IPS DF 4.7 (cell line): ENCODE measurements around the gene RLN3.

Source experiments
- DNase-seq: peaks from one replicate; pipeline ENCODE4 v3.0.0-alpha.2; 2013; ENCODE audit warnings: low spot score; ENCODE audit errors: extremely low read depth

The RLN3 gene

GRCh38 chr19:14054099-14054498 lies 26.2 kb downstream of the RLN3 start:
- DNase-seq = no peak

DNA sequence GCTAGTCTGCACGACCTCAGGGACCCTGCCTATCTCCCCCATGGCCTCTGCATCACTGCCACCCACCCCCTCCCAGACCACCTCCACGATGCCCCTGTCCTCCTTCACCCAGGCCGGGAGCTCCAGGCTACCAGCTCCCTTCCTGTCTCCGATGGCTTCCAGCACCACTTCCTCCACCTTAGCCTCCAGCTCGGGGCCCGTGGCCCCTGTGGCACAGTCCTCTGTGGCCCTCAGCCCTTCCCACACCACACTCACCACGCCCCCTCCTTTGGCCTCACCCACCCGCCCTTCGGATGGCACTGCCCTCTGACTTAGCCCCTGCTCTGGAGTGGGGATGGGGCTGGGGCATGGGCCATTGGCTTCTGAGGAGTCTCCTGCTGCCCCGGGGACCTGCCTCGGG lies 26.8 kb downstream of the RLN3 start:
- no peak for DNase-seq

DNA sequence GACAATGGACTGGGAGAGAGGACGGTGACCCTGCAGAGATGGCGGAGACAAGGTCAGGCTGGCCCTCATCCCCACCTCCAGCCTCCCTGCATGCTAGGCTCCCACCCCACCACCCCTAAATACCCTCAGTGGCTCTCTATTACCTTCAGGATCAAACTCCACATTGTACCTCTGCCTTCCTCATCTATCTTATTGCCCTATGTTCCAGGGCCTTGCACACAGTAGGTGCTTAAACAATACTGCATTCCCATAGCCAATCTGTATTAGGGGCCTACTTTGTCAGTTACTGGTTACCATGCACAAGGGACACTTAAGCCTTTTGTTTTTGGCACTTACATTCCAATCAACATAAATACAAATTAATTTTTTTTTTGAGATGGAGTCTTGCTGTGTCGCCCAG lies 27.4 kb downstream of the RLN3 start:
- DNase-seq = no peak

DNA sequence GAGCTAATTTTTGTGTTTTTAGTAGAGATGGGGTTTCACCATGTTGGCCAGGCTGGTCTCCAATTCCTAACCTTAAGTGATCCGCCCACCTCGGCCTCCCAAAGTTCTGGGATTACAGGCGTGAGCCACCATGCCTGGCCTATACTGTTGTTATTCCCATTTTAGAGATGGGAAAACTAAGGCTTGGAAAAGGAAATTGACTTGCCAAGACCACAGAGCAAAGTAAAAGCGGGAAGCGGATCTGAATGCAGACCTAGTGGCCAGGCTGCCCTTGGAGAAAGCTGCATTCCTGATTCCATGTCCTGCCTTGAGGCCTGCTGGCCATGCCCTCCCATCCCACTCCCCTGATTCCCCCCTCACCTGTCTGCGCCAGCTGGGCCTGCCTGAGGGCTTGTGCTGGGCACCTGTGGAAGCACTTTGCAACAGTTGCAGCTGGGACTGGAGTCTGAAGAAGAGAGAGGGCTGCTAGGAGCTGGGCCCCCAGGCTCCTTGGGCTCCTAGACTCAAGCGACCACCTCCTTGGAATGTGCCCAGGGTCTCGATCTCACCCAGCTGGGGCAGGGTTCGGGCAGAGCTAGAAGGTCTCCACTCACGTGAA lies 28.2 kb downstream of the RLN3 start:
- no peak for DNase-seq

DNA sequence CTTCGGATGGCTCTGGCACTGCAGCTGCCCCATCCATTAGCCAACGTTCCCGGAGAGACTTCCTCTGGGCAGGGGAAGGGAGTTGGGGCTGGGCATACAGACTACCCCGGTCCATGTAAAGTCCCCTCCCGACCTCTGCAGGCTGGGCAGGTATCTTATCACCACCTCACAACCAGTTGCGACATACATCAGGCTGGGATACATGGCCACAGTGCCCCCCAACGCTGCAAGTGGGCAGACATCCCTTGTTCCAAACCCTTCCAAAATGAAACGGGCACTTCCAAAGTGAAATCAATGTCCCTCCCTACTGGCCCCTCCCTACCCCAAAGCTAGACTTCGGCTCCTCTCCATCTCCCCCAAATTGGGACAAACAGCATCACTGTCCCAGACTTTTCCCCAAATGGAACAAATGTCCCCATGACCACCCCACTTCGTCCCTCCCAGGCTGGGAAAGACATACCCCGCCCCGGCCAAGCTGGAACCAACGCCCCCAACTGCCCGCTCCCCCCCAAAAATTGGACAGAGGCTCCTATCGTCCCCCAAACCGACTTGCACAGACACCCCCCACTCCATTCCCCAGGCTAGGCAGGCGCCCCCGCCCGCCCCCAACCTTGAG lies 28.9 kb downstream of the RLN3 start:
- DNase-seq = no peak

DNA sequence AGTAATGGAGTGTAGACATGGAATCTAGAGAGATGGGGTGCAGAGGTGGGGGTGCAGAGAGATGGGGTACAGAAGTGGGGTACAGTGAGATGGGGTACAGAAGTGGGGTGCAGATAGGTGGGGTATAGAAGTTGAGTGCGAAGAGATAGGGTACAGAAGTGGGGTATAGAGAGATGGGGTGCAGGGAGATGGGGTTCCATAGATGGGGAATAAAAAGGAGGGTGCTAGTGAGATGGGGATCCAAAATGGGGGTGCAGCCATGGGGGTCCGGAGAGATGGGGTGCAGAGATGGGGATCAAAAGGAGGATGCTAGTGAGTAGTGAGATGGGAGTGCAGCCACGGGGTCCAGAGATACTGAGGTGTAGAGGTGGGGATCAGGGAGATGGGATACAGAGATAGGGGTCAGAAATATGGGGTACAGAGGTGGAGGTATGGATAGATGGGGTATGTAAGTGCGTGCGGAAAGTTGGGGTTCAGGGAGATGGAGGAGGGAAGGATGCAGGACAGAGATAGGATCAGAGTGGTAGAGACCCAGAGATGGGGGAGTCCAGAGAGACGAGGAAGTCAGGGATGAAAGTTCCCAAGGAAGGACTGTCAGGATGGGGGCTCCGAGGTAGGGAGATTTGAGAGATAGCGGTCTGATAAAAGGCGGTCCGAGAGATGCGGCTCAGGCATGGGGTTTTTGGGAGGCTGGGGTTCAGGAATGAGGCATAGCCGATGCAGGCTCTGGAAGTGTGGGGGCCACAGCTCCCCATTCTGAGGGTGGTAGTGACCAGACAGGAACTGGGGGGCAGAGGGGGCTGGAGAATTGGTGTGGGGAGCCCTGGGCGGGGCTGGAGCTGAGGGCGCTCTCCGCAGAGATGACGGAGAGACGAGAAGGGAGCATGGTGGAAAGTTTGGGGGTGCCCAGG lies 30.5 kb downstream of the RLN3 start:
- no peak for DNase-seq

DNA sequence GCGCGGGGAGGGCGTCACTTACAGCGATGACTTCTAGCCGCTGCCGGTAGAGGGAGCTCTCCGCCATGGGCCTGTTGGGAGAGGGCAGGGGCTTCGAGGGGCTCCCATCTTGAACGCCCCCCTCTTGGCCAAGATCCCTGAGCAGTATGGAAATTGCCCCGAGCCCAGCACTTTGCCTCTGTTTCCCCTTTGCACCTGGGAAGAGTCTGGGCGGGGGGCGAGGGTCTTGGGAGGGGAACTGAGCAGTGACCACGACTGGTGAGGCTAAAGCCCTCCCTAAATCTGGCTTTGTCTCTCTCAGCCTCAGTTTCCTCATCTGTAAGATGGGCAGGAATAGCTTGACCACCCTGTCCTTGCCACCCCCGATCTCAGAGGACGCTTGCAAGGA lies 31.1 kb downstream of the RLN3 start:
- no peak for DNase-seq

GRCh38 chr19:14059652-14060155 lies 31.8 kb downstream of the RLN3 start:
- no peak for DNase-seq

- DNase-seq = no peak
These were observed 33.3 kb downstream of the RLN3 start for GRCh38 chr19:14061081-14061749.

GRCh38 chr19:14061751-14062557 lies 34.0 kb downstream of the RLN3 start, which contains the start of gene PALM3:
Gene PALM3 (minus strand): TSS chr19:14062076. CDS start chr19:14061980, 96 bp downstream.
- no peak for DNase-seq

- no peak for DNase-seq
These were observed 34.6 kb downstream of the RLN3 start for GRCh38 chr19:14062558-14062855.

GRCh38 chr19:14063105-14063504 lies 35.2 kb downstream of the RLN3 start:
- no peak for DNase-seq

DNA sequence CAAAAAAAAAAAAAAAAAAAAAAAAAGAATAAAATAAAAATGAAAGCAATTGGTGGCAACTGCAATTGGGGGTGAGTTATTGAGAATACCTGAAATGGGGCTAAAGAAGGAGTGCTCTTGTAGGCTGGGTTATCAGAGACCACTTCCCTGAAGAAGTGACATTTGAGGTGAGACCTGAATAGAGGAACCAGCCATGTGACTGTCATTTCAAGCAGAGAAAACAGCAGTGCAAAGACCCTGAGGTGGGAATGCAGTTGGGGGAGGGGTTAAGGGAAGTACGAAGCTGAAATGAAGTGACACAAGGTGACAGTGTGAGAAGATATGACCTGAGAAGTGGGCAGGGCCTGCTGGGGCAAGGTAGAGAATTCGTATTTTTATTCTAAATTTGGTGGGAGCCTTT lies 38.2 kb downstream of the RLN3 start:
- DNase-seq = no peak

GRCh38 chr19:14070268-14071050 lies 42.5 kb downstream of the RLN3 start:
- no peak for DNase-seq

GRCh38 chr19:14072535-14073260 lies 44.8 kb downstream of the RLN3 start, which contains the start of gene MISP3:
Gene MISP3 (plus strand): TSS chr19:14072786. CDS start chr19:14073310, 524 bp downstream.
- no peak for DNase-seq

DNA sequence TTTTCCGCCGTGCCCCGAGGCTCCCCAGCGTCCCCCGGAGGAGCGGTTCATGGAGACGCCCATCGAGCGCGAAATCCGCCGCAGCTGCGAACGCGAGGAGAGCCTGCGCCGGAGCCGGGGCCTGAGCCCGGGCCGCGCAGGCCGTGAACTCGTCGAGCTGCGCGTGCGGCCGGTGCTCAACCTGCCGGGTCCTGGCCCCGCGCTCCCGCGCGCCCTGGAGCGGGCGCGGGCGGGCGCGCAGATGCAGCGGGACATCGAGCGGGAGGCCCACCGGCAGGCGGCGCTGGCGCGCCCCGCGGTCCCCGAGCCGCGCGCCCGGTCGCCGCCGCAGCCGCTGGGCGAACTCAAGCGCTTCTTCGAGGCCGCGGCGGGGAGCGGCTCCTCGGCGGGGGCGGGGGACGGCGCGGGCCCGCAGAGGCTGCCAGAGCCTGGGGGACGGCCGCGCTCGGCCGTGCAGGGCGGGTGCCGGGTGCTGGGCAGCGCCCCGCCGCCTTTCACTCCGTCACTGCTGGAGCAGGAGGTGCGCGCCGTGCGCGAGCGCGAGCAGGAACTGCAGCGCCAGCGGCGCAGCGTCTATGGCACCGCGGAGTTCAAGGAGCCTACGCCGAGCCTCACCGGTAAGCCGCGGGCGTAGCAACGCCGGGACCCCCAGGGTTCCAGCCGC lies 45.4 kb downstream of the RLN3 start:
- no peak for DNase-seq

- DNase-seq = no peak
These were observed 46.2 kb downstream of the RLN3 start for GRCh38 chr19:14073925-14074838.

- DNase-seq = no peak
These were observed 50.5 kb downstream of the RLN3 start for GRCh38 chr19:14078411-14078810.
